GM23338 (cell line): ENCODE data around the gene FARP1.

Experiments
- CREB1 ChIP-seq: fragments of 250-450 bp; sonication (Bioruptor Pico); IDR thresholded peaks from 2 replicates; pipeline ENCODE4 v1.5.0; 2020; ENCODE audit warnings: low read depth, mild to moderate bottlenecking, moderate library complexity
- EZH2 ChIP-seq: fragments of 200-600 bp; sonication (generic); IDR thresholded peaks from one replicate; pipeline ENCODE4 v1.8.0; 2017; ENCODE audit warnings: antibody characterized with exemption, mild to moderate bottlenecking, low read depth; ENCODE audit not compliant: unreplicated experiment
- EZH2phosphoT487 ChIP-seq: fragments of 200-600 bp; sonication (generic); IDR thresholded peaks from one replicate; pipeline ENCODE4 v1.8.1; 2018; ENCODE audit warnings: antibody characterized with exemption; ENCODE audit not compliant: unreplicated experiment
- JUNB ChIP-seq: IDR thresholded peaks from one replicate; pipeline ENCODE4 v1.6.1; 2016; ENCODE audit warnings: antibody characterized with exemption; ENCODE audit not compliant: unreplicated experiment
- NANOG ChIP-seq: IDR thresholded peaks from 2 replicates; pipeline ENCODE4 v1.6.1; 2016; ENCODE audit warnings: antibody characterized with exemption, borderline replicate concordance
- POLR2AphosphoS5 ChIP-seq: IDR thresholded peaks from 2 replicates; pipeline ENCODE4 v1.6.1; 2016; ENCODE audit warnings: antibody characterized with exemption, low read depth
- STAT1 ChIP-seq: IDR thresholded peaks from one replicate; pipeline ENCODE4 v1.6.1; 2016; ENCODE audit warnings: antibody characterized with exemption; ENCODE audit not compliant: unreplicated experiment
- ZNF114 ChIP-seq: fragments of 250-450 bp; sonication (Bioruptor Pico); IDR thresholded peaks from 2 replicates; pipeline ENCODE4 v1.5.0; 2020; ENCODE audit warnings: mild to moderate bottlenecking, moderate library complexity
- ZNF331 ChIP-seq: fragments of 250-450 bp; sonication (Bioruptor Pico); IDR thresholded peaks from 2 replicates; pipeline ENCODE4 v1.5.0; 2020; ENCODE audit warnings: low read depth, mild to moderate bottlenecking, moderate library complexity
- TF ChIP-seq, protein P1 (sequence below): IDR thresholded peaks from one replicate; pipeline ENCODE4 v1.6.1; 2018; ENCODE audit warnings: antibody characterized with exemption; ENCODE audit not compliant: unreplicated experiment
- TF ChIP-seq, protein P2 (sequence below), 2 experiments: fragments of 200-600 bp in 1 of 2; sonication (generic) in 1 of 2; conservative IDR thresholded peaks; 2 replicates each; pipeline versions ENCODE4 v1.5.1 to v1.6.1; 2016 to 2017; ENCODE audit warnings: antibody characterized with exemption in 2 of 2, low read depth in 2 of 2, mild to moderate bottlenecking in 2 of 2, moderate library complexity in 1 of 2
- TF ChIP-seq, protein P3 (sequence below): IDR thresholded peaks from 2 replicates; pipeline ENCODE4 v1.6.1; 2016; ENCODE audit warnings: antibody characterized with exemption

DNA sequence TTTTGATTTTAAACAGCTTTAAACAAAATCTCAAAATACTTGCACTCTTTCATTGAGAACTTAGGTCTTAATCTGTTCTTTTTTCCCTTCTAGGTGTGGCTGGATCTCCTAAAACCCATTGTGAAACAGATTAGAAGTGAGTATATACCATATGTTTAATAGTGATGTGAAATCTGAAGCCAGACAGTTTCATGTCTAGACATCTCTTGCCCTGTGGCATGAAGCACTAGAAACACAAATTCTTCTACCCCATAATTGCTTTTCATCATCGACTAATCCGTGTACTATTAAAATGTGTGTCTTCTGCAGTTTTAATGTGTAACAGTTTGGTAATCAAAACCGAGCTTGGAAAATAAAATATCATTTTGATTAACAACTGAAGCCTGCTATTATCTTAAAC is 222.4 kb downstream of the FARP1 start:
- TF ChIP-seq, protein P1, sequence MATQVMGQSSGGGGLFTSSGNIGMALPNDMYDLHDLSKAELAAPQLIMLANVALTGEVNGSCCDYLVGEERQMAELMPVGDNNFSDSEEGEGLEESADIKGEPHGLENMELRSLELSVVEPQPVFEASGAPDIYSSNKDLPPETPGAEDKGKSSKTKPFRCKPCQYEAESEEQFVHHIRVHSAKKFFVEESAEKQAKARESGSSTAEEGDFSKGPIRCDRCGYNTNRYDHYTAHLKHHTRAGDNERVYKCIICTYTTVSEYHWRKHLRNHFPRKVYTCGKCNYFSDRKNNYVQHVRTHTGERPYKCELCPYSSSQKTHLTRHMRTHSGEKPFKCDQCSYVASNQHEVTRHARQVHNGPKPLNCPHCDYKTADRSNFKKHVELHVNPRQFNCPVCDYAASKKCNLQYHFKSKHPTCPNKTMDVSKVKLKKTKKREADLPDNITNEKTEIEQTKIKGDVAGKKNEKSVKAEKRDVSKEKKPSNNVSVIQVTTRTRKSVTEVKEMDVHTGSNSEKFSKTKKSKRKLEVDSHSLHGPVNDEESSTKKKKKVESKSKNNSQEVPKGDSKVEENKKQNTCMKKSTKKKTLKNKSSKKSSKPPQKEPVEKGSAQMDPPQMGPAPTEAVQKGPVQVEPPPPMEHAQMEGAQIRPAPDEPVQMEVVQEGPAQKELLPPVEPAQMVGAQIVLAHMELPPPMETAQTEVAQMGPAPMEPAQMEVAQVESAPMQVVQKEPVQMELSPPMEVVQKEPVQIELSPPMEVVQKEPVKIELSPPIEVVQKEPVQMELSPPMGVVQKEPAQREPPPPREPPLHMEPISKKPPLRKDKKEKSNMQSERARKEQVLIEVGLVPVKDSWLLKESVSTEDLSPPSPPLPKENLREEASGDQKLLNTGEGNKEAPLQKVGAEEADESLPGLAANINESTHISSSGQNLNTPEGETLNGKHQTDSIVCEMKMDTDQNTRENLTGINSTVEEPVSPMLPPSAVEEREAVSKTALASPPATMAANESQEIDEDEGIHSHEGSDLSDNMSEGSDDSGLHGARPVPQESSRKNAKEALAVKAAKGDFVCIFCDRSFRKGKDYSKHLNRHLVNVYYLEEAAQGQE: no peak
- TF ChIP-seq, protein P2, sequence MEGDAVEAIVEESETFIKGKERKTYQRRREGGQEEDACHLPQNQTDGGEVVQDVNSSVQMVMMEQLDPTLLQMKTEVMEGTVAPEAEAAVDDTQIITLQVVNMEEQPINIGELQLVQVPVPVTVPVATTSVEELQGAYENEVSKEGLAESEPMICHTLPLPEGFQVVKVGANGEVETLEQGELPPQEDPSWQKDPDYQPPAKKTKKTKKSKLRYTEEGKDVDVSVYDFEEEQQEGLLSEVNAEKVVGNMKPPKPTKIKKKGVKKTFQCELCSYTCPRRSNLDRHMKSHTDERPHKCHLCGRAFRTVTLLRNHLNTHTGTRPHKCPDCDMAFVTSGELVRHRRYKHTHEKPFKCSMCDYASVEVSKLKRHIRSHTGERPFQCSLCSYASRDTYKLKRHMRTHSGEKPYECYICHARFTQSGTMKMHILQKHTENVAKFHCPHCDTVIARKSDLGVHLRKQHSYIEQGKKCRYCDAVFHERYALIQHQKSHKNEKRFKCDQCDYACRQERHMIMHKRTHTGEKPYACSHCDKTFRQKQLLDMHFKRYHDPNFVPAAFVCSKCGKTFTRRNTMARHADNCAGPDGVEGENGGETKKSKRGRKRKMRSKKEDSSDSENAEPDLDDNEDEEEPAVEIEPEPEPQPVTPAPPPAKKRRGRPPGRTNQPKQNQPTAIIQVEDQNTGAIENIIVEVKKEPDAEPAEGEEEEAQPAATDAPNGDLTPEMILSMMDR (conservative IDR thresholded peaks at IDR 0.05; ENCODE audit: low read depth in 2 of 2): no peak
- TF ChIP-seq EZH2 (no peak), EZH2phosphoT487 (no peak), ZNF331 (no peak), JUNB (no peak), POLR2AphosphoS5 (no peak), ZNF114 (CRISPR knock-in tag) (no peak), CREB1 (CRISPR knock-in tag) (no peak), STAT1 (no peak), NANOG (no peak)
- TF ChIP-seq, protein P3, sequence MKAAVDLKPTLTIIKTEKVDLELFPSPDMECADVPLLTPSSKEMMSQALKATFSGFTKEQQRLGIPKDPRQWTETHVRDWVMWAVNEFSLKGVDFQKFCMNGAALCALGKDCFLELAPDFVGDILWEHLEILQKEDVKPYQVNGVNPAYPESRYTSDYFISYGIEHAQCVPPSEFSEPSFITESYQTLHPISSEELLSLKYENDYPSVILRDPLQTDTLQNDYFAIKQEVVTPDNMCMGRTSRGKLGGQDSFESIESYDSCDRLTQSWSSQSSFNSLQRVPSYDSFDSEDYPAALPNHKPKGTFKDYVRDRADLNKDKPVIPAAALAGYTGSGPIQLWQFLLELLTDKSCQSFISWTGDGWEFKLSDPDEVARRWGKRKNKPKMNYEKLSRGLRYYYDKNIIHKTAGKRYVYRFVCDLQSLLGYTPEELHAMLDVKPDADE: no peak
